Body of pancreas (tissue), 4 donors: ENCODE results near the gene CD79A.

Source experiments
- CTCF ChIP-seq, 7 experiments: fragments of 450-650 bp in 4 of 7; fragments of 200-600 bp in 3 of 7; sonication (generic) in 3 of 7; IDR thresholded peaks; one replicate each; pipeline ENCODE4 v1.5.1; 2016 to 2019; ENCODE audit warnings: antibody characterized with exemption in 7 of 7
- POLR2A ChIP-seq, 3 donors: fragments of 450-650 bp; IDR thresholded peaks; one replicate each; pipeline ENCODE4 v1.6.1; 2016; ENCODE audit warnings: antibody characterized with exemption in 3 of 3, mild to moderate bottlenecking in 2 of 3

- TF ChIP-seq CTCF (IDR thresholded peaks at IDR 0.05) (no peak), POLR2A (IDR thresholded peaks at IDR 0.05) (no peak)
Measured at GRCh38 chr19:41924151-41925145, 47.4 kb downstream of the CD79A start.
